Lower leg skin (tissue), 4 donors: ENCODE results near the gene ANKRD23. TPM values are rescaled to one million over a fixed set of nuclear protein-coding genes. Genes with fewer than 3 reads are reported as not detected.

ENCODE experiments used
- DNase-seq, 2 donors: peaks; one replicate each; pipeline ENCODE4 v3.0.0-alpha.2; 2019; ENCODE audit warnings: low spot score in 2 of 2
- H3K4me3 ChIP-seq: fragments of 200-600 bp; sonication (generic); 2 replicates; pipeline ENCODE4 v1.5.1; 2017; ENCODE audit warnings: mild to moderate bottlenecking, low read depth; ENCODE audit not compliant: poor library complexity, severe bottlenecking
- POLR2A ChIP-seq, 2 donors: fragments of 450-650 bp; IDR thresholded peaks; one replicate each; pipeline ENCODE4 v1.6.1; 2016 to 2017; ENCODE audit warnings: antibody characterized with exemption in 2 of 2, mild to moderate bottlenecking in 1 of 2, moderate library complexity in 1 of 2
- WGBS, 2 donors: methylation state at CpG; one replicate each; pipeline ENCODE4 v1.1.5; 2018; 5-methylcytosine and 5-hydroxymethylcytosine counted together
- intact Hi-C: fragments of 100-400 bp; cut with DNase I; formaldehyde crosslinking; loops from one replicate; pipeline ENCODE4 v1.15.0; 2023; ENCODE audit warnings: low total_unique reads
- total RNA-seq, 4 donors: library from RNA; depleted of rRNA; stranded (reverse); fragments of >200 nt; gene quantifications; one replicate each; pipeline ENCODE4 v1.1.0, GENCODE V29; 2016
- TF ChIP-seq, protein P1 (sequence below), 3 donors: fragments of 450-650 bp; IDR thresholded peaks; one replicate each; pipeline ENCODE4 v1.5.1; 2016; ENCODE audit warnings: antibody characterized with exemption in 3 of 3, mild to moderate bottlenecking in 3 of 3, moderate library complexity in 2 of 3

Gene ANKRD23
- total RNA-seq, 4 donors from 2014 or later = 4.9 to 12.4 (median 8.8) TPM

DNA sequence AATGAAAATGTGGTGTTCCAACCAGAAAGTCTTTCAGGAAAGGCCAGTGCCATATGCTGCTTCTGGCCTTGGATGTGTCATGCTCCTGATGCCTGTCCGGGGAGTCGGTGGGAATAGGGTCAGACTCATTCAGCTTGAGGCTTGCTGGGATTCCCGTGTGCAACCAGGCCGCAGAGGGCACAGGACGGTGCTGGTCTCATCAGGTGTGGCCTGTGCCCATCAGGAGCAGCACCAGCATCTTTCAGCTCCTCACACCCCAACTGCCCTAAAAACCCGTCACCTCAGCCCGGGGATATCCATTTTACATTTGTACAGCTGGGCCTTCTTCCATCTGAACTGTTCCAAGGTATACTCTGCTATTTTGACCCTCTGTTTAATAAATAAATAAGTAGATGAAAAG, 41.1 kb downstream of the ANKRD23 start:
- intact Hi-C loops = no loop called here
- TF ChIP-seq, protein P1, sequence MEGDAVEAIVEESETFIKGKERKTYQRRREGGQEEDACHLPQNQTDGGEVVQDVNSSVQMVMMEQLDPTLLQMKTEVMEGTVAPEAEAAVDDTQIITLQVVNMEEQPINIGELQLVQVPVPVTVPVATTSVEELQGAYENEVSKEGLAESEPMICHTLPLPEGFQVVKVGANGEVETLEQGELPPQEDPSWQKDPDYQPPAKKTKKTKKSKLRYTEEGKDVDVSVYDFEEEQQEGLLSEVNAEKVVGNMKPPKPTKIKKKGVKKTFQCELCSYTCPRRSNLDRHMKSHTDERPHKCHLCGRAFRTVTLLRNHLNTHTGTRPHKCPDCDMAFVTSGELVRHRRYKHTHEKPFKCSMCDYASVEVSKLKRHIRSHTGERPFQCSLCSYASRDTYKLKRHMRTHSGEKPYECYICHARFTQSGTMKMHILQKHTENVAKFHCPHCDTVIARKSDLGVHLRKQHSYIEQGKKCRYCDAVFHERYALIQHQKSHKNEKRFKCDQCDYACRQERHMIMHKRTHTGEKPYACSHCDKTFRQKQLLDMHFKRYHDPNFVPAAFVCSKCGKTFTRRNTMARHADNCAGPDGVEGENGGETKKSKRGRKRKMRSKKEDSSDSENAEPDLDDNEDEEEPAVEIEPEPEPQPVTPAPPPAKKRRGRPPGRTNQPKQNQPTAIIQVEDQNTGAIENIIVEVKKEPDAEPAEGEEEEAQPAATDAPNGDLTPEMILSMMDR (IDR thresholded peaks at IDR 0.05) = no peak
- no peak for TF ChIP-seq POLR2A (IDR thresholded peaks at IDR 0.05)
- H3K4me3 ChIP-seq = no peak overlapping the region
- DNase-seq = no peak
- WGBS, 2 donors = 93 to 95% methylated on average over 7 of the region's 7 CpGs

DNA sequence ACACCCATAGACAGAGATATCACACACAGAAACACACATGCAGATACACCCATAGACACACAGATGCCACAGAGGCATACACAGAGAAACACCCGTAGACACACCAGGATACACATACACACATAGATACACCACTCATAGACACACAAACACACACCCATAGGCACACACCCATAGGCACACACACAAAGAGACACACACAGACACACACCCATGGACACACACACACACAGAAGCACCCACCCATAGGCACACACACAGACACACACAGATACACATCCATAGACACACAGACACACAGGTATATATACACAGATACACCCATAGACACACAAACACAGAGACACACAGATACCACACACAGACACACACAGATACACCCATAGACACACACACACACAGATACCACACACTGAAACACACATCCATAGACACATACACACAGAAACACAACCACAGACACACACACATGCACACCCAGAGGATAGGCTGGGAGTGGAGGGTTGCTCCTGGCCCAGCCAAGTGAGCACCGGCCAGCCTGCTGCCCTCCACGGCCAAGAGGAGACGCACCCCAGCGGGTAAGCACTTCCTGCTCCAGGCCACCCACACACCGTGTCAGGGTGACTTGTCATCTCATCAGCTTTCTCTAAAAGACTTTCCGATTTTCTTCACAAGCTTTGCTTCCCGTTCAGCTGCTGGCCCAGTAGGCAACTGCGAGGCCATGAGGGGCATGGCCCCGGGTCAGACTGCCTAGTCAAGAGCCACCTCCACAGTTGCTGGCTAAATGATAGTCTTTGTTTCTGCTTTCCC, 41.8 kb downstream of the ANKRD23 start:
- no peak for DNase-seq
- TF ChIP-seq, protein P1 (IDR thresholded peaks at IDR 0.05) = no peak
- no peak for TF ChIP-seq POLR2A (IDR thresholded peaks at IDR 0.05)
- intact Hi-C loops = no loop called here

DNA sequence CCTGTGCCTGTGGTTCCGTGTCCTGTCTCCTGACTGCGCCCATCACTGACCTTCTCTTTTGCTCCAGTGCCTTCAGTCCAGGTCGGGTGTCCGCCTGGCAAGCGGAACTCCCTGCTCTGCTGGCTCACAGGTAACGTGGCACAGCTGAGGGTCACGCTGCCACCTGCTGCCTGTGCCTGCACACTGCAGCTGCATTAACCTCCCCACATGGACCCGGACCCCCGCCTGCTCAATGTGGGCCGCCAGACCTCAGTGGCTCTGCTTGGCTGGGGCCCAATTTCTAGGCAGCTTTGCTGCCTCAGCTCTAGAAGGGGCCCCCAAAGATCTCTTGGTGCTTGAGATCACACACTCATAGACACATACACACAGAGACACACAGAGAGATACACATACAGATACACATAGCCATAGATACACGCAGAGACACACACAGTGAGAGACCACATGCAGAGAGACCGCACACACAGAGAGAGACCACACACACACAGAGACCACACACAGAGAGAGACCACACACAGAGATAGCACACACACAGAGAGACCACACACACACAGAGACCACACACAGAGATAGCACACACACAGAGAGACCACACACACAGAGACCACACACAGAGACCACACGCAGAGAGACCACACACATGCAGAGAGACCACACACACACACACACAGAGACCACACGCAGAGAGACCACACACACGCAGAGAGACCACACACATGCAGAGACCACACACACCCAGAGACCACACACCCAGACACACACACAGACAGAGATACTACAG, 42.6 kb downstream of the ANKRD23 start:
- 44 to 48% methylated on average over 15 of the region's 15 CpGs for WGBS, 2 donors
- TF ChIP-seq, protein P1 (IDR thresholded peaks at IDR 0.05) = peak in 1 of 3 donors; percentile 85
- TF ChIP-seq POLR2A (IDR thresholded peaks at IDR 0.05) = no peak
- no peak overlapping the region for H3K4me3 ChIP-seq
- DNase-seq = peak; percentile 58 to 92
- intact Hi-C loops = no loop called here

More for the DNA sequence above, 41.8 kb downstream of the ANKRD23 start:
- no peak overlapping the region for H3K4me3 ChIP-seq
- 91 to 92% methylated on average over 8 to 10 of the region's 10 CpGs for WGBS, 2 donors

DNA sequence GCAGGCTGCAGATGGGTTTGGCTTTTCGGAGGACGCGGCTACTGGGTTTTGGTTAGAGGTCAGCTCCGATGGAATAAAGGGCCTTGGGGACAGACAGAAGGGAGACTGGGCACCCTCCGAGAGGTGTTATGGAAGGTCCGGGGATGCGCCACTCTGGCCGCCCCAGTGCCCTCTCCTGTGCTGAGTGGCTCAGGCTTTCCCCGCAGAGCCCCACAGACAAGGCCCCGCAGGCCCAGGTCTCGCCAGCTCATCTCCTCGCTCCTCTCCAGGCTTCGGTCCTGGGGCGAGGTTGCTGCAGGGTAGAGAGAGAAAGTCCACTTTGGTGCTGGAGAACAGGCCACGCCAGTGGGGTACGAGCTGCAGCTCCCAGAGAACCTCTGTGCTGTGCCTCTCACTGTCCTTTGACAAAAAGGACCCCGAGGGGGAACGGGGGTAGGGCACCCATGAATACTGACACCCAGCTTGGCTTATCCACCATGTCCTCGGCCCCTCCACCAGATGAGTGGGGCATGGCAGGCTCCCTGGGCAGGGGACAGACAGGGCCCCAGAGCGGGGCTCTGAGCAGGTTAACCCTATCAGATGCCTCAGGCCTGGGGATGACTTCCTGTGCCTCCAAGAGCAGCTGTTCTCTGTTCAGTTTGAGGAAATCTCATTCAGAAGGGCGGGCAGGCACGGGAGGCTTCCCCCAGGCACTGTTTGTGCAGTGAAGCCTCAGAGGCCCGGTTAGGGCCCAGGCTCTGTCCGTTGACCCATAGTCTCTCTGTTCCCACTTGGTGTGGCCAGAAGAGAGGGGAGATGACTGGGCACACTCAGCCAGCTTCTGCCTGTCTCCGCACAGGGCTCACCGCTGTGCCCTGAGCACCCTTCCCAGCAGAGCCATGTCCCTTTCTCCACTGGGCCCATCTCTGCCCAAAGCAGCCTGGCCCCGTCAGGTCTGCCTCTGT, 43.5 kb downstream of the ANKRD23 start:
- 88% methylated on average over 16 to 27 of the region's 27 CpGs for WGBS, 2 donors
- intact Hi-C loops = no loop called here
- H3K4me3 ChIP-seq = no peak overlapping the region
- DNase-seq = no peak
- no peak for TF ChIP-seq POLR2A (IDR thresholded peaks at IDR 0.05)
- TF ChIP-seq, protein P1 (IDR thresholded peaks at IDR 0.05) = no peak

DNA sequence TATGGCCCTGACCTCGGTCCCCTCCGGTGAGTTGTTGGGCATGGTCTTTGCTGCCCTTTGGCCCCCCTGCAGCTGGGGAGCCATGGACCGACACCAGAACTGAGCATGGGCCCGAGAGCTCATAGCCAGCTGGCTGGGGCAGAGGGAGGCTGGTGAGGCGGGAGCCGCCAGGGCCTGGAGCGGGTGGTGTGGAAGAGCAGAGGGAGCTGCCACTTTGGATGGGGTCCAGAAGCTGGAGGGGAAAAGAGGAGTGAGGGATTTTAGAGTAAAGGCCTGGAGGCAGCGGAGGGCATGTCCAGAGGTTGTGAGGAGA, 44.2 kb downstream of the ANKRD23 start:
- intact Hi-C loops = no loop called here
- no peak overlapping the region for H3K4me3 ChIP-seq
- DNase-seq = no peak
- 88 to 92% methylated on average over 8 of the region's 8 CpGs for WGBS, 2 donors
- TF ChIP-seq POLR2A (IDR thresholded peaks at IDR 0.05) = no peak
- TF ChIP-seq, protein P1 (IDR thresholded peaks at IDR 0.05) = no peak
